WTC11 (cell line): ENCODE results near the gene GRIK5. TPM values are rescaled to one million over a fixed set of nuclear protein-coding genes. Genes with fewer than 3 reads are reported as not detected.

ENCODE experiments used
- ATAC-seq: fragments of 200-7000 bp; cut with Tn5 transposase; 2 replicates; pipeline ENCODE4 v1.10.0; 2021; ENCODE audit warnings: mild to moderate bottlenecking, moderate library complexity
- CTCF ChIA-PET: fragments of 300-600 bp; sonication (Branson Sonifier 250); formaldehyde crosslinking; loops from one replicate; lab custom pipeline; 2021; ENCODE audit warnings: antibody characterized with exemption; lab: Charles Lee
- POLR2A ChIA-PET: fragments of 350-600 bp; sonication (Branson Sonifier 250); formaldehyde crosslinking; loops from one replicate; lab custom pipeline; 2021; ENCODE audit warnings: antibody characterized with exemption; lab: Charles Lee
- DNase-seq: peaks from one replicate; pipeline ENCODE4 v3.0.0; 2021; ENCODE audit warnings: low spot score
- H3K27ac Mint-ChIP-seq: 2 replicates; pipeline ENCODE4 v1.8.0; 2021; ENCODE audit warnings: mixed read lengths
- H3K27me3 Mint-ChIP-seq: 2 replicates; pipeline ENCODE4 v1.8.0; 2021; ENCODE audit warnings: low read depth, mild to moderate bottlenecking, moderate library complexity, mixed read lengths
- H3K36me3 Mint-ChIP-seq: 2 replicates; pipeline ENCODE4 v1.8.0; 2021; ENCODE audit warnings: mixed read lengths
- H3K4me1 Mint-ChIP-seq: 2 replicates; pipeline ENCODE4 v1.8.0; 2022; ENCODE audit warnings: mixed read lengths
- H3K4me3 Mint-ChIP-seq: 2 replicates; pipeline ENCODE4 v1.8.0; 2021; ENCODE audit warnings: mild to moderate bottlenecking, moderate library complexity, mixed read lengths
- H3K9me3 Mint-ChIP-seq: 2 replicates; pipeline ENCODE4 v1.8.0; 2021; ENCODE audit warnings: mixed read lengths
- CDX4 ChIP-seq: fragments of 250-450 bp; sonication (Bioruptor Pico); IDR thresholded peaks from 2 replicates; pipeline ENCODE4 v1.9.0; 2021; ENCODE audit warnings: moderate library complexity, mild to moderate bottlenecking, inconsistent platforms, borderline replicate concordance
- E2F1 ChIP-seq: sonication (generic); formaldehyde crosslinking; IDR thresholded peaks from 2 replicates; pipeline ENCODE4 v1.8.0; 2022; ENCODE audit warnings: mild to moderate bottlenecking, missing genetic modification reagents
- ERG ChIP-seq: fragments of 250-450 bp; sonication (Bioruptor Pico); IDR thresholded peaks from 2 replicates; pipeline ENCODE4 v1.8.0; 2021; ENCODE audit warnings: mild to moderate bottlenecking
- ESRRA ChIP-seq: sonication (generic); formaldehyde crosslinking; IDR thresholded peaks from 2 replicates; pipeline ENCODE4 v1.8.1; 2022; ENCODE audit warnings: mild to moderate bottlenecking, missing genetic modification reagents, borderline replicate concordance
- GRHL2 ChIP-seq: fragments of 250-450 bp; sonication (Bioruptor Pico); IDR thresholded peaks from 2 replicates; pipeline ENCODE4 v1.8.0; 2022; ENCODE audit warnings: mild to moderate bottlenecking, moderate library complexity; ENCODE audit not compliant: insufficient replicate concordance, severe bottlenecking
- NFE2L1 ChIP-seq: sonication (generic); formaldehyde crosslinking; IDR thresholded peaks from 2 replicates; pipeline ENCODE4 v1.8.1; 2023; ENCODE audit warnings: missing genetic modification reagents
- PRDM15 ChIP-seq: sonication (generic); formaldehyde crosslinking; IDR thresholded peaks from 2 replicates; pipeline ENCODE4 v1.8.0; 2022; ENCODE audit warnings: missing genetic modification reagents
- PRRX2 ChIP-seq: fragments of 250-450 bp; sonication (Bioruptor Pico); IDR thresholded peaks from 2 replicates; pipeline ENCODE4 v1.8.0; 2021; ENCODE audit warnings: mild to moderate bottlenecking
- TP53 ChIP-seq: sonication (generic); formaldehyde crosslinking; IDR thresholded peaks from 2 replicates; pipeline ENCODE4 v1.8.1; 2023; ENCODE audit warnings: mild to moderate bottlenecking, missing genetic modification reagents
- ZNF138 ChIP-seq: sonication (generic); formaldehyde crosslinking; conservative IDR thresholded peaks from 2 replicates; pipeline ENCODE4 v1.8.1; 2022; ENCODE audit warnings: mild to moderate bottlenecking, moderate library complexity, missing genetic modification reagents
- ZNF512 ChIP-seq: sonication (generic); formaldehyde crosslinking; IDR thresholded peaks from 2 replicates; pipeline ENCODE4 v1.8.1; 2022; ENCODE audit warnings: missing genetic modification reagents, borderline replicate concordance
- total RNA-seq: library from RNA; stranded (reverse); gene quantifications from 3 replicates; pipeline ENCODE4 v1.2.3, GENCODE V29; 2021
- TF ChIP-seq, protein P1 (sequence below): fragments of 250-450 bp; sonication (Bioruptor Pico); IDR thresholded peaks from 2 replicates; pipeline ENCODE4 v1.9.0; 2021; ENCODE audit warnings: mild to moderate bottlenecking

Gene GRIK5
- total RNA-seq, 1 experiment from 2014 or later: 52.3 TPM

- DNase-seq: peak; percentile 74
- Mint-ChIP-seq H3K27ac (no peak overlapping the region), H3K27me3 (peaks cover 67% of the 10 kb centered on the region), H3K4me3 (peak overlapping the region; percentile 25; the same call in 1 of the 2 replicates), H3K9me3 (no peaks in the 10 kb centered on the region), H3K4me1 (peaks cover 29% of the 10 kb centered on the region), H3K36me3 (peaks cover 4% of the 10 kb centered on the region)
- no peak for TF ChIP-seq ESRRA (CRISPR knock-in tag)
- no peak for TF ChIP-seq E2F1 (CRISPR knock-in tag)
- no peak for TF ChIP-seq GRHL2 (CRISPR knock-in tag)
- peak; percentile 85 for TF ChIP-seq PRDM15
- no peak for TF ChIP-seq ERG
- no peak for TF ChIP-seq TP53 (CRISPR knock-in tag)
- no peak for TF ChIP-seq CDX4 (CRISPR knock-in tag)
- TF ChIP-seq, protein P1, sequence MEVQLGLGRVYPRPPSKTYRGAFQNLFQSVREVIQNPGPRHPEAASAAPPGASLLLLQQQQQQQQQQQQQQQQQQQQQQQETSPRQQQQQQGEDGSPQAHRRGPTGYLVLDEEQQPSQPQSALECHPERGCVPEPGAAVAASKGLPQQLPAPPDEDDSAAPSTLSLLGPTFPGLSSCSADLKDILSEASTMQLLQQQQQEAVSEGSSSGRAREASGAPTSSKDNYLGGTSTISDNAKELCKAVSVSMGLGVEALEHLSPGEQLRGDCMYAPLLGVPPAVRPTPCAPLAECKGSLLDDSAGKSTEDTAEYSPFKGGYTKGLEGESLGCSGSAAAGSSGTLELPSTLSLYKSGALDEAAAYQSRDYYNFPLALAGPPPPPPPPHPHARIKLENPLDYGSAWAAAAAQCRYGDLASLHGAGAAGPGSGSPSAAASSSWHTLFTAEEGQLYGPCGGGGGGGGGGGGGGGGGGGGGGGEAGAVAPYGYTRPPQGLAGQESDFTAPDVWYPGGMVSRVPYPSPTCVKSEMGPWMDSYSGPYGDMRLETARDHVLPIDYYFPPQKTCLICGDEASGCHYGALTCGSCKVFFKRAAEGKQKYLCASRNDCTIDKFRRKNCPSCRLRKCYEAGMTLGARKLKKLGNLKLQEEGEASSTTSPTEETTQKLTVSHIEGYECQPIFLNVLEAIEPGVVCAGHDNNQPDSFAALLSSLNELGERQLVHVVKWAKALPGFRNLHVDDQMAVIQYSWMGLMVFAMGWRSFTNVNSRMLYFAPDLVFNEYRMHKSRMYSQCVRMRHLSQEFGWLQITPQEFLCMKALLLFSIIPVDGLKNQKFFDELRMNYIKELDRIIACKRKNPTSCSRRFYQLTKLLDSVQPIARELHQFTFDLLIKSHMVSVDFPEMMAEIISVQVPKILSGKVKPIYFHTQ (CRISPR knock-in tag): no peak
- TF ChIP-seq PRRX2 (CRISPR knock-in tag): no peak
- CTCF ChIA-PET: interaction anchor here (0.5 to 5.3 kb wide), 9 partner anchors 10 to 569 kb away, joined by 3 to 50 read pairs (median 5); partner anchors contain the start of genes B3GNT8, POU2F2 and RABAC1
- POLR2A ChIA-PET: no interaction called here
- ATAC-seq: peak; percentile 3
These were observed 73.8 kb downstream of the GRIK5 start for GRCh38 chr19:41995959-41996797.

- CTCF ChIA-PET: interaction anchor here (1.1 to 1.5 kb wide), 2 partner anchors 36 to 40 kb away, joined by 5 to 10 read pairs; partner anchors contain the start of gene RABAC1
- Mint-ChIP-seq H3K4me1 (peaks cover 29% of the 10 kb centered on the region), H3K36me3 (no peaks in the 10 kb centered on the region), H3K4me3 (peak overlapping the region; percentile 2), H3K27me3 (peaks cover 58% of the 10 kb centered on the region), H3K27ac (no peak overlapping the region), H3K9me3 (no peaks in the 10 kb centered on the region)
- no peak for DNase-seq
- ATAC-seq: no peak
- TF ChIP-seq ZNF138: no peak
- 0 out of 2 replicates have a peak, but pooled peaks have one; percentile 18 for TF ChIP-seq NFE2L1 (CRISPR knock-in tag)
- no peak for TF ChIP-seq ZNF512
- POLR2A ChIA-PET: no interaction called here
These were observed 74.7 kb downstream of the GRIK5 start for GRCh38 chr19:41994994-41995958.
